Measurements from ENCODE around the gene IGSF10.
"Not testable (repeated sequence)": the region's sequence is repeated elsewhere in the genome, so short reads cannot be mapped to it uniquely, and the experiment has no call there.

Gene IGSF10

DNA sequence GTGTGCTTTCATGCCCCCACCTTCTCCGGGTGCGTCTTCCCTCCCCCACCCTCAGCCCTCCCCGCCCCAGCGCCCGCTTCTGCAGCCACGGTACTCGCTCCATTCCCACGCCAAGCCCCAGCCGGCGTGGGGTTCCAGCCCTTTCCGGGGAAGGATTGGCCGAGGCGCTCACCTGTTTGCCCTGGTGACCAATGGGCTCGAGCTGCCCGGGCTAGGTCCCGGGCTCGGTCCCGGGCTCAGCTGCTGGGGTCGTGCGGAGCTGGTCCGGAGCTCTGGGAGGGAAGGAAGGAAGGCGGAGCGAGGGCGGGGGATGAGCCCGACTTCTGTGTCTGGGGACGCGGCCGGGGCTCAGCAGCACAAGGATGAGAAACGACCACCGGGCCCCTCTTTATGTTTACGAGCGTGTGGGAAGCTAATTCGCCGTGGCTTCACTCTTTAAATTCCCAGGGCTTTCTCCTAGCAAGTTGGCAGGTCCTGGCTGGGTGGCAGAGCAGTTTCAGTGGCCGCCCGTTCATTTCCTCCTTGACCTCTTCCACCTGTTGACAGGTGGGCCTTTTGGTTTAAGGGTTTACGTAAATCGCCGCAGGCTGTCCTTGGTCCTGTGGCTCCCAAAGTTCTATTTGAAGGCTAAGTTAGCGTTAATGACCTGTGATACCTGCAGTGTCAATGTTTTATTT lies at the start of gene IGSF10:
Gene IGSF10, minus strand, starts transcription at position 288 of the 677 bp plus-strand sequence. CDS start 2,352 bp downstream, outside the sequence.
- DNase-seq (ENCODE audit: low read depth, low spot score), result no peak

DNA sequence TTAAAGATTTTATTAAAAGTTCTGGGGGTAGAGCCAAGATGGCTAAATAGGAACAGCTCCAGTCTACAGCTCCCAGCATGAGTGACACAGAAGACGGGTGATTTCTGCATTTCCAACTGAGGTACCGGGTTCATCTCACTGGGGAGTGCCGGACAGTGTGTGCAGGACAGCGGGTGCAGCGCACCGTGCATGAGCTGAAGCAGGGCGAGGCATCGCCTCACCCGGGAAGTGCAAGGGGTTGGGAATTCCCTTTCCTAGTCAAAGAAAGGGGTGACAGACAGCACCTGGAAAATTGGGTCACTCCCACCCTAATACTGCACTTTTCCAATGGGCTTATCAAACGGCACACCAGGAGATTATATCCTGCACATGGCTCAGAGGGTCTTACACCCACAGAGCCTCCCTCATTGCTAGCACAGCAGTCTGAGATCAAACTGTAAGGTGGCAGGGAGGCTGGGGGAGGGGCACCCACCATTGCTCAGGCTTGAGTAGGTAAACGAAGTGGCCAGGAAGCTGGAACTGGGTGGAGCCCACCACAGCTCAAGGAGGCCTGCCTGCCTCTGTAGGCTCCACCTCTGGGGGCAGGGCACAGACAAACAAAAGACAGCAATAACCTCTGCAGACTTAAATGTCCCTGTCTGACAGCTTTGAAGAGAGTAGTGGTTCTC lies 48.7 kb upstream of the IGSF10 start:
- not testable (repeated sequence) for DNase-seq (ENCODE audit: low read depth, low spot score)

GRCh38 chr3:151504606-151505005 lies 43.7 kb upstream of the IGSF10 start:
- no peak for DNase-seq (ENCODE audit: low read depth, low spot score)

DNA sequence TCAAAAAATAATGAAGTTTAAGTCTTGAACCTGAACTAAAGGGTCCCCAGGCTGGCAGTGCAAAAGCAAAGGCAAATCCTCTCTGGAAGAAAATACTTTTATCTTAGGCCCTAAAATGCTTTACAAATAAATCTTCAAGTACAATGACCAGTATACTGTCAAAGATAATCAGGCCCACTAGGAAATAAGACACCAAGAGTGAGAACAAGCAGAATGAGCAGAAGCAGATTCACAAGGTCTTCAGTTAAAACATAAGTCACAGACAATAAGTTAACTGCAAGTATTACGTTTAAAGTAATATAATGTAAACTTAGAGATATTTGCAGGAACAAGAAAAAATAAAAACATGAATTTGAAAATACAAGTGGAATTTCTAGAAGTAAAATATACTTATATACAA lies 42.2 kb upstream of the IGSF10 start:
- no peak for DNase-seq (ENCODE audit: low read depth, low spot score)

DNA sequence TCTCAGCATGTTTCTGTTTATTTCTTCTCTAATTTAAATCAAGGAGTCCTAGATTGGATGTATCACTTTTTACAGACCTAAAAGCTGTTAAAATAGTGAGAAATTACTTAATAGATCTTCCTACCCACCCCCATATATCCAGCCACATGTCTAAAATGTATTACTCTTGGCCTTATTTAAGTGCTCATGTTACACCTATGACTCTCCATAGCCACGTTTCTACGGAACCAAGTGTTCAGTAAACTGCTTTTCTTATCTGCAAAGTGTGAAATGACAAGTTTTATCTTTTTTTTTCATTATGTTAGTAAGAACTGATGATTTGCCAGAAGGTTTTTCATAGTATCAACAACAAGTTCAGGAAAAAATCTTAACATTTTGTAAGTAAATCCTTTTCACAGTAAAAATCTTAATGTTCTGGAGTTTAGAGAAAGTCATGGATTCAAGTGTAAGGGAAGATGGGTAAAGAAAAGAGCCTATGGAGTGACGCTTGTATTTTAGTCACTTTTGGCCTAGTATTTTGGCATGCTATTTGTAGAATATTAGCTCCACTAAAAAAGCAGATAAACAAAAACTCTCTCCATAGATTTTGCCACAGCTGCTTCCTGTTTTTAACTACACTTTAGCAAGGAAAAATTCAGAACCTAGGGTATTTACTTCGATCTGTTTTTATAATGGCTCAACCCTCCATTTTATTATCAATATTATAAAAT lies 41.2 kb upstream of the IGSF10 start:
- DNase-seq (ENCODE audit: low read depth, low spot score), result no peak

DNA sequence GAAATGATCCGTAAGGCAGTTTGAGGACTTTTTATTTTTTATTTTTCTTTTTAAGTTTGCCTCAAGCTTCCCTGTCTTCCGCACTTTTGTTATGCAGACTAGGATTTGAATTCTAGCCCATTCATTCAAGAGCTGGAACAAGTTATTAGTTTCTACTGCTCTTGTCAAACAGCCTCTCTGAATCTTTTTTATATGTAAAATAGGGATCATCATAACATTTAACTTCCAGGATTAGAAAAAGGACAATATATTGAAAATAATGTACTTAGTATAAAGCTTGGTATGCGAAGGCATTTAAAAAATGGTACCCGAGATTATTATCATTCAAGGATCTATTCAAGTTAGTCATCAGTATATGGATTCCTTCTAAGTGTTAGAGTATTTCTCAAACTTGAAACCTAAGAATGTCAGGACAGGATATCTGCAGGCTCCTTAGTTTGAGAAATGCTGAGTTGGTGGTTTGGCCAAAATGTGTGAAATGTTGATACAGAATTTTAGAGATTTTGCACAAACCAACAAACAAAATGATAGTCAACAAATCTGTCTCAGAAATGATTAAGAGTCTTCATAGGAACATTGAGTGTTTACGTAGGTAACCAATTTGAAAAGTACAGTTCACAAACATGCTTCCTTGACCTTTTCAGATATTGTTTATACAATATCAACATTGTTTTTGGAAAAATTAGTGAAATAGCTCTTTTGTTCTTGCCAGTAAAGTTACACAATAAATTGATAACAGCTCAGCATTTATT lies 40.5 kb upstream of the IGSF10 start:
- DNase-seq (ENCODE audit: low read depth, low spot score), result no peak

DNA sequence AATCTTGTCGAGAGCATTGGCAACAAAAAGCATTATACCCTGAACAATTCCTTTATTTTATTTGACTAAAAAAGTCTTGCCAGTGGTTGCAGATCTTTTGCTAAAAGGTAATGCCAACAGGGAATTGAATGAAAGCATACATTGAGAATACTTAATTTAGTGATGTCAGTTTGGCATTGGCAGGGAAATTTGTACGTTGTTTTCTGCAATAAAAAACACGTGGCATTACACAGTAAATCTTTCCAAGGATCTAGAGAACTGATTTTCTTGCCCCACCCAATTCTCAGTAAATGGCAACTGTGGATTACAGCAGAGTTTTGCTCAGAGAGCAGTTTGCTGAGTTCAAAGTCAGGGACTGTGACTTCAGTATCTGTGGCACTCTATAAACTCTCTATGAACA lies 38.3 kb upstream of the IGSF10 start:
- no peak for DNase-seq (ENCODE audit: low read depth, low spot score)

- DNase-seq (ENCODE audit: low read depth, low spot score), result no peak
Measured at GRCh38 chr3:151491525-151491924, 30.7 kb upstream of the IGSF10 start.

GRCh38 chr3:151487833-151488232 lies 27.0 kb upstream of the IGSF10 start:
- DNase-seq (ENCODE audit: low read depth, low spot score), result not testable (repeated sequence)

- no peak for DNase-seq (ENCODE audit: low read depth, low spot score)
Measured at GRCh38 chr3:151483961-151484520, 23.2 kb upstream of the IGSF10 start.

- no peak for DNase-seq (ENCODE audit: low read depth, low spot score)
Measured at GRCh38 chr3:151483488-151483887, 22.6 kb upstream of the IGSF10 start.

GRCh38 chr3:151480492-151480891 lies 19.6 kb upstream of the IGSF10 start:
- DNase-seq (ENCODE audit: low read depth, low spot score), result no peak

- DNase-seq (ENCODE audit: low read depth, low spot score), result no peak
Measured at GRCh38 chr3:151479452-151479851, 18.6 kb upstream of the IGSF10 start.

GRCh38 chr3:151478335-151478697 lies 17.5 kb upstream of the IGSF10 start:
- no peak for DNase-seq (ENCODE audit: low read depth, low spot score)

DNA sequence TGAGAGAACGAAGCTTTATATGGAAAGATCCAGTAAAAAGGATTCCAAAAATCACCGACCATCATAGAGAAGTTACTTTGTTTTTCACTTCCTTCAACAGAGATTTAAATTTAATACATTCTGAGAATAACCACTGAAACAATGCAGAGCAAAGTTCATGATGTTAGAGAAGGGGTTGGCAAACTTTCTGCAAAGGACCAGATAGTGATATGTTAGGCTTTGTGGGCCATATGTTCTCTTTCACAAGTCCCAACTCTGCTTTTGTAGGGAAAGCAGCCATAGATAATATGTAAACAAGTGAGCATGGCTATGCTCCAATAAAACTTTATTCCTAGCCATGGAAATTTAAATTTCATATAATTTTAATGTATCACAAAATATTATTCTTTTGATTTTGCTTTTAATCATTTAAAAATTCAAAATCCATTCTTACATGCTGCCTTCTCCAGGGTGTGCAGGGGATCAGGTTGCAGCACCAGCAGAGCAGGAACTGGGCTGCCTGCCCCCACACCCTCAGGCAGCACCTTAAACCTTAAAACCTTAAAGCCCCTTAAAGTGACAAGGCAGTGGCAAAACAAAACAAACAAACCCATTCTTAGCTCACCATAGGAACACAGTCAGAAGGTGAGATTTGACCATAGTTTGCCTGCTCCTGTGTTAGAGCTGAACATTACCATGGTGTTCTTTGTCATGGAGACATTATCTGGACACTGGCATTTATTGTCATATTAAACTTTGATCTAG lies 16.9 kb upstream of the IGSF10 start:
- DNase-seq (ENCODE audit: low read depth, low spot score), result no peak

DNA sequence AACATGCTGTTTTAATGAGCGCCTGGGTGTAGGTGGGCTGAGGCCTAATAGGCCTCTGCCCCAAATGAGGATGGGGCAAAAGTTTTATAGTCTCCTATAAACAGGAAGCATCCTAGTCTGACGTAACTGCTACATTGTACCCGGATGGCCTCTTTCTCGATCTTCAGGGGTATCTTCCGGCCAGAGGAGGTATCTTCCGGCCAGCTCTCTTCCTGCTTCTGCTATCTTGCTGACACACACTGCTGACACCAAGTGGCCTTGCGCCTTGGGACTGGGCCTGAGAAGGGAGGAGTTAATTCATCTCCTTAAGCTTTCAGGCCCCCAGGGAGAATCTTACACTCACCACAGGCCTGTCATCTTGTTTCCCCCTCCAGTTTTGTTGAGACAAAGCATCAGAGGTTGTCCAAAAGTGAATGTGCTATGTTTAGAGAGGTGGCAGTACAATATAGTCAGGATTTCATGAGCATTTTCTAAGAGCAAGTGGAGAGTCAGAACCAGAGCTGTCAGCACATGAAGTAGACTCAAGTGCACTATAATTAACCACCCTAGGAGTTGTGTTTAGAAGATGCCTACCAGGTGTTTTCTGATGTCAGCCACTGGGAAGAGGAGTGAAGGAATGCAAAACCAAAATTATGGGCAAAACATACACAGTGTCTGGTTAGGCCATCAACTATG lies 15.6 kb upstream of the IGSF10 start:
- DNase-seq (ENCODE audit: low read depth, low spot score), result no peak

DNA sequence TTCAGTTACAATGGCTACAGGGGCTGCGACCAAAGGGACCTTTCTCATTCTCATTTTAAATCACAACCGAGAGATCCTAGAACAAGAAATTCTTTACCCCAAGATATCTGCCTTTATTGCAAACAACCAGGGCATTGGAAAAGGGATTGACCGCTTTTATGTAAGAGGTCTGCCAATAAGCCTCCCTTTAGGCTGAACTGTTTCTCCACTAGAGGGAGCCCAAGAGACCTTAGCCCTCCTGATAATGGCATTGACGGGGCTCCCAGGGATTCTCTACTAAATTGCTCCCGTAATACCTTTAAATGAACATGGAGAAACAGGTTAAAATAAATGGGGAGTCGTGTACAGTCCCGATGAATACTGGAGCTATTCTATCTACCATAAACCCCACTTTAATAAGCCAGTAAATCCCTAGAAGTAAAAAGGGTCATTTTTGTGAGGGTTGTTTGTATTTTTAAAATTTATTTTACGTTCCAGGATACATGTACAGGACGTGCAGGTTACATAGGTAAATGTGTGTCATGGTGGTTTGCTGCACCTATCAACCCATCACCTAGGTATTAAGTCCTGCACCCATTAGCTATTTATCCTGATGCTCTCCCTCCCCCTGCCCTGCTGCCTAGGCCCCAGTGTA lies 7.5 kb upstream of the IGSF10 start:
- DNase-seq (ENCODE audit: low read depth, low spot score), result no peak

DNA sequence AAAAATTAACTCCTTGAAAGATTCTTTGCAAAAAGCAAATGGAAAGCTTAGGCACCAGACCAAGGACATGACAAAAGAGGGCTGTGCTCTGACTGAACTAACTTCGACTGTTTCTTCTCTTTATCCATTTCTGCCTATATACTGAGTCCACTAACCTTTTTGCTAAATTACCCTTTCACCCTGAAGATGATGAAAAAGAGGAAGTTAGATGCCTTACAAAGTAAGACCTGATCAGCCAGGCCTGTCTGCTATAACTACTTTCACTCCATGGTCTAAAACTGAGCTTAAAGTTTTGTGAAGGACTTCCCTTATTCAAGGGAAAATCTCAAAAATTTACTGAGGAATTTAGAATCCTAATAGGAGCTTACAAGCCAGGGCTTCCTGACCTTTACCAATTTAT lies 6.2 kb upstream of the IGSF10 start:
- no peak for DNase-seq (ENCODE audit: low read depth, low spot score)

DNA sequence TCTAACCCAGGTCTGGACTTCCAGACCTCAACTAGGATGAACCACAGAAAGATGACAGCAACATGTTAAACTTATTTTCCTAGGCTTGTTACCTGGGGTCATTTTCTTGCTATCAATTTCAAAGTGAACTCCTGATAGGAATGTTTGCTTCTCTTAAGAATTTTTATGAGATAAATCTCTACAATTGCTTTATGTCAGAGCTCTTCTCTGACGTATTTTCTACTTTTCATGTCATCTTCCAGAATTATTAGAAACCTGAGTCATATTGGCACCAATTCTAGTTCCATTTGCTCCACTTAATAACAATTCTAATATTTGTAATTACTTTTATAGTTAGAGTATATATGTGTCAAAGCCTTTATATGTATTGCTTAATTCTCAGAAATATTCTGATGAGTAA lies 2.1 kb upstream of the IGSF10 start:
- DNase-seq (ENCODE audit: low read depth, low spot score), result no peak

DNA sequence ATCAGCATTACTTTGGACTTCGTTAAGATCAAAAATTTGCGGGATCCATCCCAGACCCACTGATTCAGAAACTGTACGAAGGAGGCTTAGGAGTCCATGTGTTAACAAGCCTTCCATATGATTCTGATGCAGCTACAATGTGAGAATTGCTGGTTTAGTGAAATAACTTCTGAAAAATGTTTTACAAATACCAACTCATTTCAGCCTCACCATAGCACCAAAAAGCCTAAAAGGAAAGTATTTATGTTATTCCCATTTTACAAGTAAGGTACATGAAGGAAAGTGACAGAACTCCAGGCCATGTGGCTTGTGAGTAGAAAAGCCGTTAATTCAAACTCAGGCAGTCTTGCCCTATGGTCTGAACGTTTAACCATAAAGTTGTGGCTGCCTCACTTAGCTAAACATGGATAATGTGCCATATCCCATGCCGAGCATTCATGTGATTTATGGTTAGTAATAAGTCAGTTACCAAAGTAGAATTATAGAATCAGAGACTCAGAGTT lies 1.5 kb upstream of the IGSF10 start:
- DNase-seq (ENCODE audit: low read depth, low spot score), result no peak

Measured in activated CD4-positive, CD25-positive, alpha-beta regulatory T cell treated with anti-CD3 and anti-CD28 coated beads, Interleukin-2, amount 50 U/mL, for 16 hours (primary cell).